ENCODE data around the gene LGALS13.

- TF ChIP-seq CTCF (IDR thresholded peaks at IDR 0.05) (no peak), POLR2AphosphoS5 (IDR thresholded peaks at IDR 0.05) (no peak)
These were observed 12.1 kb upstream of the LGALS13 start for GRCh38 chr19:39590265-39590664.
